HG03135 (cell line): ENCODE results near the gene CYTIP.
"Not testable (repeated sequence)": the region's sequence is repeated elsewhere in the genome, so short reads cannot be mapped to it uniquely, and the experiment has no call there.

ENCODE experiments used
- ATAC-seq: cut with Tn5 transposase; IDR thresholded peaks from one replicate; pipeline ENCODE4 v1.9.1; 2021; ENCODE audit warnings: mild to moderate bottlenecking, moderate library complexity; ENCODE audit not compliant: unreplicated experiment

The CYTIP gene

GRCh38 chr2:157386247-157386646 is 57.6 kb downstream of the CYTIP start:
- no peak for ATAC-seq

- no peak for ATAC-seq
Observed at GRCh38 chr2:157377861-157378260, 66.0 kb downstream of the CYTIP start.

GRCh38 chr2:157376041-157376440 is 67.8 kb downstream of the CYTIP start:
- no peak for ATAC-seq

GRCh38 chr2:157375384-157375783 is 68.5 kb downstream of the CYTIP start:
- no peak for ATAC-seq

- ATAC-seq, result not testable (repeated sequence)
Observed at GRCh38 chr2:157368508-157368907, 75.4 kb downstream of the CYTIP start.

- no peak for ATAC-seq
Observed at GRCh38 chr2:157367704-157368103, 76.2 kb downstream of the CYTIP start.
